ENCODE results near the gene TMEM217.

Gene TMEM217

DNA sequence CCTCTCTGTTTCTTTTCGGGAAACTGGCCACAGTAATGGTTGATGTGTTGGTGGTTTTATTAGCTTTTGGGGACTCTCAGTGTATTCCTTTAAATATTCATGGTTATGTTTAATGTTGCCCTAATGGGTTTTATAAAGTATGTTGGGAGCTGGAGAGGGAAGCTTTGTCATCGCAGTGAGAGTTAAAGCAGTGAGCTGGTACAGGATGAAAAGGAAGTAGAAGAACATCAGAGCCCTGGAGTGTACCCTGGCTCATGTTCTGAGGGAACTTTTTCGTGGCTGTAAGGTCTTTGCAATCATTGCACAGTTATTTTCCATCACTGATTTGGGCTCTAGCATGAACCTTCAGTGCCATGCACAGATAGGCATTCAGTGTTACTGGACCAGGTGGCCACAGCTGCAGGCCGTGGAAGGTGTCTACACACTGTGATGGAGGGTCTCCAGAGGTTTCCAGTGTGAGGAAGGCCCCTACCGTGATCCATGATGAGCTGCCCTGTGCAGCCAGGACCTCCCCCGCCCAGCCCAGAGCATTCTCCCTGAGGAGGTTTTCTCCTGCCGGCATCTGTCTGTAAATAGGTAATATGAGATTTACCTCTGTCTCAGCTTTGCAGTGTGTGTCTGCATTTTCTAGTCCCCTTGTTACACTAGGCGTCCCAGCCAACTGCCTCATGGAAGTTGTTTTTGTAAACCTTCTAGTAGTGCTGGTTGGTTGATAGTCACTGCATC is 22.4 kb upstream of the TMEM217 start:
- FAIRE-seq (no peak), DNase-seq (ENCODE audit: insufficient read length, low spot score) (no peak)

DNA sequence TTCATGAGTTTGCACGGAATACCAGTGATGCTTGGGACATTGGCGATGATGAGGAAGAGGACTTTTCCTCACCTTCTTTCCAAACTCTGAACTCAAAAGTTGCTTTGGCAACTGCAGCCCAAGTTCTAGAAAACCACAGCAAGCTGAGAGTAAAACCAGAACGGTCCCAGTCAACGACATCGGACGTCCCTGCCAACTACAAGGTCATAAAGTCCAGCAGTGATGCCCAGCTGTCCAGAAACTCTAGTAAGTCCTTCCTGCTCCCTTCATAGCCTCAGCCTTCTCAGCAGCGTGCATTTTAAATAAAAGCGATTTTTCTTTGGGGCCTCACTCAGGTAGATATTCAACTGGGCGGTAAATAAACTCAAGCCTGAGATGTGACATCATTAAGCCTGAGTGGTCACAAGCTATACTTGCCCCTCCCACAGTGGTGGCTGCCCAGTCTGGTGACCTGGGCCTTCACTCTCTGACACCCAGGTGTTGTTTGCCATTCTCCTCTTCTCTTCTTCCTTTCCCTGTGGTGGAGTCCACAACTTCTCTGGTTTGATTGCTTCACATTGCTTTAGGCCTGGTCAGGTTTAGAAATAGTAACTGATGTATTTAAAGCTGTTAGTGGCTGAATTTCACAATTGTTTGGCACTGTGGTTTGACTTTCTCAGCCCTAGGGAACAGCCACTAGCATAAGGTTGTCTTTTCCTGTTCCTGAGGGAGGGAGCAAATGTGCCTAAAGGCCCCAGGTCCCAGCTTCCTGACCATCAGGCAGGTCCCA is 21.6 kb upstream of the TMEM217 start:
- DNase-seq (ENCODE audit: insufficient read length, low spot score) (no peak), FAIRE-seq (no peak)

DNA sequence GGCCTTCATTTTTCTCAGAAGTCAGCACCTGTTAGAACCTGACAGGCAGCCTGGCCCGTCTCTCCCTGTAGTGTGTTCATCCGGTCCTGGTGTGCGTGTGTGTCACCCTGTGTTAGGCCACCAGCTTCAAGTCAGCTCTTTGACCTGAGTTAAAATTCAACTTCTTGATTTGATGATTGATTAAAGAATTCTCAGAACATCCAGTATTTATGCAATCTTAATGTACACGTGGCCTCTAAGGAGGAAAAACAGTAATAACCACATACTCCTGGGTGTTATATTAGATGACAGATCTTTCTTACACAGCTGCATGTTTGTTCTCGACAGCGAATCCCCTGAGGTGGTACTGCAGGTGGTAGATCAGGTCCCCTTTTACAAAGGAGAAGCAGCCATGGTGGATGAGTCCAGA is 19.1 kb upstream of the TMEM217 start:
- DNase-seq (ENCODE audit: insufficient read length, low spot score) (no peak), FAIRE-seq (no peak)

- no peak for FAIRE-seq
These were observed 17.4 kb upstream of the TMEM217 start for GRCh38 chr6:37275350-37275749.

GRCh38 chr6:37273690-37274089 is 15.7 kb upstream of the TMEM217 start:
- no peak for FAIRE-seq
- DNase-seq (ENCODE audit: insufficient read length, low spot score) = no peak

More at GRCh38 chr6:37275350-37275749, 17.4 kb upstream of the TMEM217 start:
- no peak for DNase-seq (ENCODE audit: insufficient read length, low spot score)

DNA sequence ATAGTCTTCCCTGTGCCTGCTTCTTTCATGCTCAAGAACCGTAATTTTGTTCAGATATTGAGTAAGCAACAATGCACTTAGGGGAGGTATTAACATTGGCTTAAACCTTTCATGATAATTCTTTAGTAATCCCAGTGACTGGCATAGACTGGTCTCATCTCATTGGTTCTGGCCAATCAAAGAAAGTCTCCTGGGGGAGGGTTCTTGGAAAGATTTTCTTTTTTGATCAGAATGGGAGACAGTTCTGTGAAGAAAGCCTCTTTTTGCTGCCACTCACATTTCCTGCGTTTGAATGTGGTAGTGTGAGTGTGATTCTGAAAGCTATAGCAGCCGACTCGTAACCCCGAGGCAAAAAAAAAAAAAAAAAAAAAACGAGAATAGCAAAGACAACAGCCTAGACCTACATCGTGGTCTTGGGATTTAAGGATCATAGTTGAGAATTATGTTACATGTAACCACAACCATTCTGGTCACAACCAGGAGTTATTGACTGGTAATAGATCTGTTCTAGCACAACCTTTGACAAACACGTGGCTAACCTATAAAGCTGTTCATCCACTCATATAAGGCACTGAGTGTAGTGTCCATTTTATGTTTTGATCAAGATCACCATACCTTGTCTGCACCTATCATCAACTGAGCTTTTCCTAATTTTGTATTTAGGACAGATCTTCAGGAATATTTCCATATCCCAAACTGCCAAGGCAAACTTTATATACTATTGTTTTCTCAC is 15.1 kb upstream of the TMEM217 start:
- FAIRE-seq (no peak), DNase-seq (ENCODE audit: insufficient read length, low spot score) (no peak)

- no peak for FAIRE-seq
- no peak for DNase-seq (ENCODE audit: insufficient read length, low spot score)
These were observed 11.2 kb upstream of the TMEM217 start for GRCh38 chr6:37269105-37269504.

DNA sequence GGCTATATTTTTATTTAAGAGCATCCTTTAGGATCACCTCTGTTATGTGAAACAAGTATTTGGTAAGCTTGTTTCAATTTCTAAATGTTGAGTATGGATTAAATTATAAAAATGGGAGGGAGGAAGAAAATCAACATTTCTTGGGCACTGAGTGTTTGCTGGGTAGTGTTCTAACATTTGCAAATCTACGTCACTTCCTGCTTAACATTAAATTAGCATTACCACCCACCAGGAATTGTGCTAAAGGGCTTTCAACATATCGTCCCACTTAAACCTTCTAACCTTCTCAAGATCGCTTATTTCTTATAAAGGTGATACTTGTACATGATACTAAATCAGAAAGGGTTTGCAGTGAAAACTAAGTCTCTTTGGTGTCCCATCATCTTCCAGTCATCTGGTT is 7.9 kb upstream of the TMEM217 start:
- DNase-seq (ENCODE audit: insufficient read length, low spot score) (no peak), FAIRE-seq (no peak)

GRCh38 chr6:37265001-37265400 is 7.1 kb upstream of the TMEM217 start:
- DNase-seq (ENCODE audit: insufficient read length, low spot score) (no peak), FAIRE-seq (no peak)

- DNase-seq (ENCODE audit: insufficient read length, low spot score) (no peak), FAIRE-seq (no peak)
These were observed 4.6 kb upstream of the TMEM217 start for GRCh38 chr6:37262446-37263026.

DNA sequence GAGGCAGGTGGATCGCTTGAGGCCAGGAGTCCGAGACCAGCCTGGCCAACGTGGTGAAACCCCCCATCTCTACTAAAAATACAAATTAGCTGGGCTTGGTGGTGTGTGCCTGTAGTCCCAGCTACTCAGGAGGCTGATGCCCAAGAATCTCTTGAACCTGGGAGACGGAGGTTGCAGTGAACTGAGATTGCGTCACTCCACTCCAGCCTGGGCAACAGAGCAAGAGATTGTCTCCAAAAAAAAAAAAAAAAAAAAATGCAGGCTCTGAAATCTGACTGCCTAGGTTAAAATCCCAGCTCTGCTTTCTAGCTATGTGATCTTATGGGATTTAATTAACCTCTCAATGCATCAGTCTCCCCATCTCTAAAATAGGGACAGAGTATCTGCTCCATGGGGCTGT is 3.3 kb upstream of the TMEM217 start:
- no peak for FAIRE-seq
- DNase-seq (ENCODE audit: insufficient read length, low spot score) = no peak

DNA sequence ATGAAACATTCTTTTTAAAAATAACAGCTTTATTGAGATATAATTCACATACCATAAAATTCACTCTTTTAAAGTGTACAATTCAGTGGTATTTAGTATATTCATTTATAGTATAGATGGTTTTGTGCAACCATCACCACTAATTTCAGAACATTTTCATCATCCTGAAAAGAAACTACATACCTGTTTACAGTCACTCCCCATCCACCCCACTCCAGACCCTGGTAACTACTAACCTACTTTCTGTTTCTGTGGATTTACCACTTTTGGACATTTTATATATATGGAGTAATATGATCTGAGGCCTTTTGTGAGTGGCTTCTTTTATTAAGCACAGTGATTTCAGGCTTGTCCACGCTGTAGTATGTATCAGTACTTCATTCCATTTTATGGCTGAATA is 2.5 kb upstream of the TMEM217 start:
- DNase-seq (ENCODE audit: insufficient read length, low spot score) (no peak), FAIRE-seq (no peak)

GRCh38 chr6:37260040-37260439 is 2.1 kb upstream of the TMEM217 start:
- no peak for FAIRE-seq
- DNase-seq (ENCODE audit: insufficient read length, low spot score) = no peak

DNA sequence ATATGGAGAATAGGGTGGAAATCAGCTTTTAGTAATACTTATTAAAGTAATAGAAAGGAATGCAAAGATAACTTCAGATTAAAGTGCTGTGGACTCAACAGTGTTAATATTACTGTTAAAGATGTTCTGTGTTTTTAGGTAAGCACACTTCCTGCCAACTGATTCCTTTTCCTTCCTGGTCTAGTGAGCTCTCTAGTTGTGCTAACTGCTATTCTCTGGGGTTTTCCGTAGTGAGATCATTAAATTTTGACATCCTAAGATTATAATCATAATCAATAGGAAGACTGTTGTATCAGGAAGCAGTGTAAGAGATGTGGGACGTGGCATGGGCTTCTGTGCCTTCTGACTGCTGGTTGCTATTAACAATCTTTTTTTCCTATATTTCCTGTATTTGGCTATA is 1.2 kb upstream of the TMEM217 start:
- FAIRE-seq (no peak), DNase-seq (ENCODE audit: insufficient read length, low spot score) (no peak)

DNA sequence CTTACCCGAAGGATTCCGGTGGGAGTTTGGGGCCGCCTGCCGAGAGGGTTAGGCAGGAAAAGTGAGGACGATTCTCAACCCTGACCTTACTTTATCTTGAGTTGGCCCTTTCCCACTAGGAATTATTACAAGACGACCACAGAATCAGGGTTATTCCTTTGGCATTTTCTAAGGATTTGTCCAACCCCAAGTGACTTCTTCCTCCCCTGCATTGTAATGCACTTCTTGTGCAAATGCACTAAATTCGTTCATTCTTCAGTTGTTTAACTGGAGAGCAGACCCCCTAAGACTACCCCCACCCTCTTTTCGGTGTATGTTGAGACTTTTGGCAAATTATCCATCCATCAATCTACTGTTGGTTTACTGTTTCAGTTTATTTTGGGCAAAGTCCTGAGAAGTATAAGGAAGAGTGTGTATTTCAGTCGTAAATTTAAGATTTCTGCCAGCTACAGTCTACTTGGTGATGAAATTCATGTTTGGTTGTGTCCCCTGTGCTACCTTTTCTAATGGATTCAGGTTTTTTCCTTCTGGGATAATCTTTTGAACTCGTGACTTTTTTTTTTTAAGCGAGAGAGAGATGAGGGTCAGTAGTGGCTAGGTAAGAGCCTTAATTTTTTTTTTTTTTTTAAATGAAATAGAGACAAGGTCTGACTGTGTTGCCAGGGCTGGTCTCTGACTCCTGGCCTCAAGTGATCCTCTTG is 611 bp upstream of the TMEM217 start:
- no peak for FAIRE-seq

DNA sequence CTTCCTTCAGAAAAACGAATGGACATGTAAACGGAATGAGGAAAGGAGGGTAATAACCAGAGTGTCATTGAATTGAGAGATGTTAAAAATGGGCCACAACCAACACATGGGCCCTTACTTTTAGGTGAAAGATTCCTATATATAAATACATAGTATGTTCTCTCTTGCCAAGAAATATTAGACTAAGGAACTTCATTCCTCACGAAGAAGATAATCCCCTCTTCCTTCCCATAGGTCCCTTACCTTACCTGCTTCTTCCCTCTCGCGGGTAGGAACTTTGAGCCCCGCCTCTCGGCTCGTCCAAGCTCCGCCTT is 667 bp downstream of the TMEM217 start:
- DNase-seq (ENCODE audit: insufficient read length, low spot score) (no peak), FAIRE-seq (no peak)

More for the DNA sequence above, 611 bp upstream of the TMEM217 start:
- DNase-seq (ENCODE audit: insufficient read length, low spot score) = no peak

- no peak for DNase-seq (ENCODE audit: insufficient read length, low spot score)
- peak; percentile 77 for FAIRE-seq
These were observed 1.1 kb downstream of the TMEM217 start for GRCh38 chr6:37256692-37257319.

DNA sequence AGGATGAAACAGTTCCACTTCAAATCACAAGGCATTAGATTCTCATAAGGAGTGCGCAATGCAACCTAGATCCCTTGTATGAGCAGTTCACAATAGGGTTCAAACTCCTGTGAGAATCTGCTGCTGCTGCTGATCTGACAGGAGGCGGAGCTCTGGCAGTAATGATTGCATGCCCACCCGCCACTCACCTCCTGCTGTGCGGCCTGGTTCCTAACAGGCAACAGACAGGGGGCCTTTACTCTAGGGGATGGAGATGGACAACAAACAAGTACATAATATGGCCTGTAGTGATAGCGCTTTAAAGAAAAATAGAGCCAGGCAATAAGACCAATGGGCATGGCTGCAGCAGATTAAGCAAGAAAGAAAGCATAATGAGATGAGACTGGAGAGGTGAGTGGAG is 3.1 kb downstream of the TMEM217 start:
- FAIRE-seq = no peak

GRCh38 chr6:37253486-37254007 is 4.4 kb downstream of the TMEM217 start:
- no peak for DNase-seq (ENCODE audit: insufficient read length, low spot score)

More for the DNA sequence above, 3.1 kb downstream of the TMEM217 start:
- DNase-seq (ENCODE audit: insufficient read length, low spot score) = no peak

DNA sequence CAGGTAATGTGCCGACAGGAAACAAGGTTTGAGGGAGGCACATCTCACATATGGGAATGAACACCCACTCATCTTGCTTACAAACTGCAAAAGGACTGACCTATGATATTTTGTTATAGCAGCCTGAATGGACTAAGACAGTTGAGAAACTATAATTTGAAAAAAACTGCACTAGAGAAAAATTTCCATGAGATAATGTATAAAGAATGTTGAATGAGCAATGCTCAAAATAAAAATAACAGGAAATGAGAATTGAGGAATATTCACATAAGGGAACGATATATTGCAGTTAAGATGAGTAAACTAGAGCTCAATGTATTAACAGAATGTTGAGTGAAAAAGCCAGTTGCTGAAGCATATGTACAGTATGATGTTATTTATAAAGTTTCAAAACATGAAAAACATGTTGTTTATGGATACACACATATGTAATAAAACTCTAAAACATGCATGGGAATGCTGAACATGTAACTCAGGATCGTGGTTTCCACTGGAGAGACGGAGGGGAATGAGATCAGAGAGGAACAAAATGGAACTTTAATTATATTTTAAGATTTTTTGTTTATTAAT is 6.6 kb downstream of the TMEM217 start:
- DNase-seq (ENCODE audit: insufficient read length, low spot score) (no peak), FAIRE-seq (no peak)

More at GRCh38 chr6:37253486-37254007, 4.4 kb downstream of the TMEM217 start:
- no peak for FAIRE-seq
